Measurements from ENCODE around the gene TANGO6.
"Not testable (repeated sequence)": the region's sequence is repeated elsewhere in the genome, so short reads cannot be mapped to it uniquely, and the experiment has no call there.

Gene TANGO6

GRCh38 chr16:68835970-68836369, 7.4 kb upstream of the TANGO6 start:
- H3K9ac ChIP-seq (ENCODE audit: low read length): no peak overlapping the region
- H3K18ac ChIP-seq (ENCODE audit: low read depth in 1 of 2, low read length in 2 of 2): no peak overlapping the region
- WGBS: 91% methylated on average over 4 of the region's 5 CpGs
- no peak overlapping the region for H2BK120ac ChIP-seq (ENCODE audit: low read depth, low read length)
- H2BK12ac ChIP-seq (ENCODE audit: low read length in 2 of 2): no peak overlapping the region
- H3K23ac ChIP-seq (ENCODE audit: low read length in 2 of 2): no peak overlapping the region
- H3K27ac ChIP-seq (ENCODE audit: low read length, poor library complexity, severe bottlenecking): no peak overlapping the region
- H3K4ac ChIP-seq (ENCODE audit: low read depth in 1 of 2, low read length in 2 of 2): no peak overlapping the region
- H2AFZ ChIP-seq (ENCODE audit: low read depth, low read length): no peak overlapping the region
- H3K79me1 ChIP-seq (replicated peaks; ENCODE audit: low read length, poor library complexity, severe bottlenecking): no peaks in the 10 kb centered on the region
- no peak overlapping the region for H3K4me3 ChIP-seq (ENCODE audit: insufficient read depth in 1 of 2, low read depth in 1 of 2, low read length in 2 of 2)
- no peak overlapping the region for H2BK15ac ChIP-seq (ENCODE audit: low read depth, poor library complexity, severe bottlenecking)
- H3K27me3 ChIP-seq (ENCODE audit: control insufficient read depth in 1 of 2, insufficient read depth in 1 of 2, low read length in 2 of 2): peaks cover 0 to 3% of the 10 kb centered on the region in 2 experiments
- DNase-seq: no peak
- peak overlapping the region; percentile 35 for H2AK5ac ChIP-seq (ENCODE audit: low read length, severe bottlenecking)
- H3K4me2 ChIP-seq (ENCODE audit: low read length, poor library complexity, severe bottlenecking): no peak overlapping the region
- no peaks in the 10 kb centered on the region for H3K9me3 ChIP-seq (ENCODE audit: control insufficient read depth, low read length)
- H4K91ac ChIP-seq (ENCODE audit: low read length): no peak overlapping the region
- no peaks in the 10 kb centered on the region for H3K36me3 ChIP-seq (ENCODE audit: control insufficient read depth in 1 of 2, insufficient read depth in 2 of 2, low read depth in 1 of 2, low read length in 2 of 2)
- H3K4me1 ChIP-seq (ENCODE audit: control insufficient read depth, insufficient read depth, low read depth, low read length): no peaks in the 10 kb centered on the region
- H3K14ac ChIP-seq (ENCODE audit: low read length in 2 of 2): no peak overlapping the region
- no peak overlapping the region for H4K8ac ChIP-seq (ENCODE audit: low read length)
- H2BK5ac ChIP-seq (ENCODE audit: low read depth, low read length, poor library complexity, severe bottlenecking): no peak overlapping the region

GRCh38 chr16:68839831-68840230, 3.5 kb upstream of the TANGO6 start:
- H3K9ac ChIP-seq (ENCODE audit: low read length): no peak overlapping the region
- H2BK12ac ChIP-seq (ENCODE audit: low read length in 2 of 2): no peak overlapping the region
- peaks cover 3% of the 10 kb centered on the region for H3K79me1 ChIP-seq (replicated peaks; ENCODE audit: low read length, poor library complexity, severe bottlenecking)
- H3K14ac ChIP-seq (ENCODE audit: low read length in 2 of 2): no peak overlapping the region
- H2AK5ac ChIP-seq (ENCODE audit: low read length, severe bottlenecking): no peak overlapping the region
- peaks cover 0 to 3% of the 10 kb centered on the region in 2 experiments for H3K27me3 ChIP-seq (ENCODE audit: control insufficient read depth in 1 of 2, insufficient read depth in 1 of 2, low read length in 2 of 2)
- no peaks in the 10 kb centered on the region for H3K4me1 ChIP-seq (ENCODE audit: control insufficient read depth, insufficient read depth, low read depth, low read length)
- no peaks in the 10 kb centered on the region for H3K9me3 ChIP-seq (ENCODE audit: control insufficient read depth, low read length)
- DNase-seq: no peak
- no peak overlapping the region for H2AFZ ChIP-seq (ENCODE audit: low read depth, low read length)
- no peak overlapping the region for H4K8ac ChIP-seq (ENCODE audit: low read length)
- no peak overlapping the region for H3K4me2 ChIP-seq (ENCODE audit: low read length, poor library complexity, severe bottlenecking)
- H2BK120ac ChIP-seq (ENCODE audit: low read depth, low read length): no peak overlapping the region
- WGBS: no CpG with 5 or more reads among the region's 4 CpGs
- no peak overlapping the region for H2BK5ac ChIP-seq (ENCODE audit: low read depth, low read length, poor library complexity, severe bottlenecking)
- no peak overlapping the region for H3K27ac ChIP-seq (ENCODE audit: low read length, poor library complexity, severe bottlenecking)
- H3K4ac ChIP-seq (ENCODE audit: low read depth in 1 of 2, low read length in 2 of 2): no peak overlapping the region
- no peaks in the 10 kb centered on the region for H3K36me3 ChIP-seq (ENCODE audit: control insufficient read depth in 1 of 2, insufficient read depth in 2 of 2, low read depth in 1 of 2, low read length in 2 of 2)
- H2BK15ac ChIP-seq (ENCODE audit: low read depth, poor library complexity, severe bottlenecking): no peak overlapping the region
- H3K4me3 ChIP-seq (ENCODE audit: insufficient read depth in 1 of 2, low read depth in 1 of 2, low read length in 2 of 2): no peak overlapping the region
- H3K23ac ChIP-seq (ENCODE audit: low read length in 2 of 2): no peak overlapping the region
- no peak overlapping the region for H4K91ac ChIP-seq (ENCODE audit: low read length)
- H3K18ac ChIP-seq (ENCODE audit: low read depth in 1 of 2, low read length in 2 of 2): no peak overlapping the region

GRCh38 chr16:68842964-68843481, 308 bp upstream of the TANGO6 start:
- WGBS: 76% methylated on average over 21 of the region's 23 CpGs
- H3K4me1 ChIP-seq (ENCODE audit: control insufficient read depth, insufficient read depth, low read depth, low read length); H2BK15ac ChIP-seq (ENCODE audit: low read depth, poor library complexity, severe bottlenecking); H3K27ac ChIP-seq (ENCODE audit: low read length, poor library complexity, severe bottlenecking); DNase-seq; H3K79me1 ChIP-seq (replicated peaks; ENCODE audit: low read length, poor library complexity, severe bottlenecking); H3K4ac ChIP-seq (ENCODE audit: low read depth in 1 of 2, low read length in 2 of 2); H2BK12ac ChIP-seq (ENCODE audit: low read length in 2 of 2); H3K14ac ChIP-seq (ENCODE audit: low read length in 2 of 2); H4K91ac ChIP-seq (ENCODE audit: low read length); H3K23ac ChIP-seq (ENCODE audit: low read length in 2 of 2); H3K27me3 ChIP-seq (ENCODE audit: control insufficient read depth in 1 of 2, insufficient read depth in 1 of 2, low read length in 2 of 2); H2AK5ac ChIP-seq (ENCODE audit: low read length, severe bottlenecking); H3K36me3 ChIP-seq (ENCODE audit: control insufficient read depth in 1 of 2, insufficient read depth in 2 of 2, low read depth in 1 of 2, low read length in 2 of 2); H4K8ac ChIP-seq (ENCODE audit: low read length); H2BK120ac ChIP-seq (ENCODE audit: low read depth, low read length); H3K9me3 ChIP-seq (ENCODE audit: control insufficient read depth, low read length): not testable (repeated sequence)
- peak overlapping the region in 1 of 2 experiments; percentile 21 for H3K18ac ChIP-seq (ENCODE audit: low read depth in 1 of 2, low read length in 2 of 2)
- H2BK5ac ChIP-seq (ENCODE audit: low read depth, low read length, poor library complexity, severe bottlenecking): peak overlapping the region; percentile 79
- peak overlapping the region; percentile 92 for H3K9ac ChIP-seq (ENCODE audit: low read length)
- peak overlapping the region in 1 of 2 experiments; percentile 94 for H3K4me3 ChIP-seq (ENCODE audit: insufficient read depth in 1 of 2, low read depth in 1 of 2, low read length in 2 of 2)
- peak overlapping the region; percentile 100 for H2AFZ ChIP-seq (ENCODE audit: low read depth, low read length)
- peak overlapping the region; percentile 87 for H3K4me2 ChIP-seq (ENCODE audit: low read length, poor library complexity, severe bottlenecking)

GRCh38 chr16:68844211-68844564, 857 bp downstream of the TANGO6 start:
- H3K18ac ChIP-seq (ENCODE audit: low read depth in 1 of 2, low read length in 2 of 2): peak overlapping the region in 1 of 2 experiments; percentile 28
- peak overlapping the region; percentile 86 to 94 for H3K4me3 ChIP-seq (ENCODE audit: insufficient read depth in 1 of 2, low read depth in 1 of 2, low read length in 2 of 2)
- no peaks in the 10 kb centered on the region for H3K4me1 ChIP-seq (ENCODE audit: control insufficient read depth, insufficient read depth, low read depth, low read length)
- H2AFZ ChIP-seq (ENCODE audit: low read depth, low read length): no peak overlapping the region
- no peak for DNase-seq
- no peak overlapping the region for H4K91ac ChIP-seq (ENCODE audit: low read length)
- no peak overlapping the region for H3K23ac ChIP-seq (ENCODE audit: low read length in 2 of 2)
- H3K4me2 ChIP-seq (ENCODE audit: low read length, poor library complexity, severe bottlenecking): peak overlapping the region; percentile 87
- H3K79me1 ChIP-seq (replicated peaks; ENCODE audit: low read length, poor library complexity, severe bottlenecking): peaks cover 13% of the 10 kb centered on the region
- H3K36me3 ChIP-seq (ENCODE audit: control insufficient read depth in 1 of 2, insufficient read depth in 2 of 2, low read depth in 1 of 2, low read length in 2 of 2): no peaks in the 10 kb centered on the region
- H3K4ac ChIP-seq (ENCODE audit: low read depth in 1 of 2, low read length in 2 of 2): no peak overlapping the region
- no peak overlapping the region for H2BK120ac ChIP-seq (ENCODE audit: low read depth, low read length)
- no peak overlapping the region for H4K8ac ChIP-seq (ENCODE audit: low read length)
- H3K14ac ChIP-seq (ENCODE audit: low read length in 2 of 2): no peak overlapping the region
- H3K27ac ChIP-seq (ENCODE audit: low read length, poor library complexity, severe bottlenecking): peak overlapping the region; percentile 82
- H3K9ac ChIP-seq (ENCODE audit: low read length): peak overlapping the region; percentile 92
- H2BK15ac ChIP-seq (ENCODE audit: low read depth, poor library complexity, severe bottlenecking): no peak overlapping the region
- 6% methylated on average over 5 of the region's 6 CpGs for WGBS
- no peaks in the 10 kb centered on the region for H3K9me3 ChIP-seq (ENCODE audit: control insufficient read depth, low read length)
- H3K27me3 ChIP-seq (ENCODE audit: control insufficient read depth in 1 of 2, insufficient read depth in 1 of 2, low read length in 2 of 2): no peaks in the 10 kb centered on the region
- no peak overlapping the region for H2BK12ac ChIP-seq (ENCODE audit: low read length in 2 of 2)
- H2BK5ac ChIP-seq (ENCODE audit: low read depth, low read length, poor library complexity, severe bottlenecking): no peak overlapping the region
- peak overlapping the region; percentile 21 for H2AK5ac ChIP-seq (ENCODE audit: low read length, severe bottlenecking)

Data from mesenchymal stem cell (in vitro differentiated cells and primary cell).